ENCODE measurements around the gene CCL24. TPM values are rescaled to one million over a fixed set of nuclear protein-coding genes. Genes with fewer than 3 reads are reported as not detected.
"Not testable (repeated sequence)": the region's sequence is repeated elsewhere in the genome, so short reads cannot be mapped to it uniquely, and the experiment has no call there.

Gene CCL24
- total RNA-seq, 1 donor from 2014 or later, result not detected

- peaks cover 2% of the 10 kb centered on the region for H3K27me3 Mint-ChIP-seq (ENCODE audit: low read depth)
- H3K4me3 Mint-ChIP-seq, result no peak overlapping the region
- H3K27ac Mint-ChIP-seq, result no peak overlapping the region
- no peaks in the 10 kb centered on the region for H3K4me1 Mint-ChIP-seq
- peaks cover 5% of the 10 kb centered on the region for H3K36me3 Mint-ChIP-seq
- H3K9me3 Mint-ChIP-seq, result peaks cover 15% of the 10 kb centered on the region
- no peak for DNase-seq (ENCODE audit: low spot score in 2 of 2, unreplicated experiment in 2 of 2)
- TF ChIP-seq CTCF (IDR thresholded peaks at IDR 0.05; ENCODE audit: unreplicated experiment), result no peak
Observed at GRCh38 chr7:75804004-75804403, 9.6 kb downstream of the CCL24 start.

GRCh38 chr7:75802552-75802821, 11.1 kb downstream of the CCL24 start:
- peaks cover 2% of the 10 kb centered on the region for H3K27me3 Mint-ChIP-seq (ENCODE audit: low read depth)
- DNase-seq (ENCODE audit: low spot score in 2 of 2, unreplicated experiment in 2 of 2), result no peak
- no peak overlapping the region for H3K4me3 Mint-ChIP-seq
- no peaks in the 10 kb centered on the region for H3K4me1 Mint-ChIP-seq
- TF ChIP-seq CTCF (IDR thresholded peaks at IDR 0.05; ENCODE audit: unreplicated experiment), result no peak
- no peak overlapping the region for H3K27ac Mint-ChIP-seq
- H3K36me3 Mint-ChIP-seq, result peaks cover 5% of the 10 kb centered on the region
- H3K9me3 Mint-ChIP-seq, result peaks cover 8% of the 10 kb centered on the region

- no peak for DNase-seq (ENCODE audit: low spot score in 2 of 2, unreplicated experiment in 2 of 2)
- no peak overlapping the region for H3K27ac Mint-ChIP-seq
- TF ChIP-seq CTCF (IDR thresholded peaks at IDR 0.05; ENCODE audit: unreplicated experiment), result no peak
- no peaks in the 10 kb centered on the region for H3K9me3 Mint-ChIP-seq
- no peaks in the 10 kb centered on the region for H3K36me3 Mint-ChIP-seq
- no peak overlapping the region for H3K4me3 Mint-ChIP-seq
- peaks cover 2% of the 10 kb centered on the region for H3K27me3 Mint-ChIP-seq (ENCODE audit: low read depth)
- H3K4me1 Mint-ChIP-seq, result peaks cover 3% of the 10 kb centered on the region
Observed at GRCh38 chr7:75798770-75799169, 14.8 kb downstream of the CCL24 start.

GRCh38 chr7:75796420-75796819, 17.2 kb downstream of the CCL24 start:
- no peak for DNase-seq (ENCODE audit: low spot score in 2 of 2, unreplicated experiment in 2 of 2)
- H3K4me3 Mint-ChIP-seq, result no peak overlapping the region
- H3K27me3 Mint-ChIP-seq (ENCODE audit: low read depth), result no peaks in the 10 kb centered on the region
- H3K9me3 Mint-ChIP-seq, result no peaks in the 10 kb centered on the region
- H3K27ac Mint-ChIP-seq, result no peak overlapping the region
- H3K4me1 Mint-ChIP-seq, result peaks cover 3% of the 10 kb centered on the region
- H3K36me3 Mint-ChIP-seq, result no peaks in the 10 kb centered on the region
- no peak for TF ChIP-seq CTCF (IDR thresholded peaks at IDR 0.05; ENCODE audit: unreplicated experiment)

GRCh38 chr7:75795831-75796285, 17.7 kb downstream of the CCL24 start:
- Mint-ChIP-seq H3K9me3 (no peaks in the 10 kb centered on the region), H3K27me3 (ENCODE audit: low read depth) (no peaks in the 10 kb centered on the region), H3K36me3 (no peaks in the 10 kb centered on the region), H3K27ac (no peak overlapping the region), H3K4me1 (peaks cover 3% of the 10 kb centered on the region), H3K4me3 (no peak overlapping the region)
- no peak for DNase-seq (ENCODE audit: low spot score in 2 of 2, unreplicated experiment in 2 of 2)
- no peak for TF ChIP-seq CTCF (IDR thresholded peaks at IDR 0.05; ENCODE audit: unreplicated experiment)

GRCh38 chr7:75793676-75794075, 19.9 kb downstream of the CCL24 start:
- no peak for TF ChIP-seq CTCF (IDR thresholded peaks at IDR 0.05; ENCODE audit: unreplicated experiment)
- Mint-ChIP-seq H3K36me3 (no peaks in the 10 kb centered on the region), H3K9me3 (no peaks in the 10 kb centered on the region)

GRCh38 chr7:75792567-75792966, 21.0 kb downstream of the CCL24 start:
- H3K27me3 Mint-ChIP-seq (ENCODE audit: low read depth); H3K36me3 Mint-ChIP-seq; H3K4me3 Mint-ChIP-seq; H3K9me3 Mint-ChIP-seq; H3K4me1 Mint-ChIP-seq; DNase-seq (ENCODE audit: low spot score in 2 of 2, unreplicated experiment in 2 of 2); H3K27ac Mint-ChIP-seq: not testable (repeated sequence)

More at GRCh38 chr7:75793676-75794075, 19.9 kb downstream of the CCL24 start:
- peaks cover 8% of the 10 kb centered on the region for H3K4me1 Mint-ChIP-seq
- no peak overlapping the region for H3K27ac Mint-ChIP-seq
- no peak for DNase-seq (ENCODE audit: low spot score in 2 of 2, unreplicated experiment in 2 of 2)
- no peaks in the 10 kb centered on the region for H3K27me3 Mint-ChIP-seq (ENCODE audit: low read depth)
- no peak overlapping the region for H3K4me3 Mint-ChIP-seq
